BJ (cell line): Measurements from ENCODE around the gene EHD4. TPM values are rescaled to one million over a fixed set of nuclear protein-coding genes. Genes with fewer than 3 reads are reported as not detected.

Source experiments
- CTCF ChIA-PET: fragments of 350-600 bp; formaldehyde crosslinking; extraction: SDS; loops from one replicate; lab custom pipeline; 2021; ENCODE audit warnings: antibody characterized with exemption, inconsistent platforms; lab: Yijun Ruan, JAX
- POLR2A ChIA-PET: fragments of 300-600 bp; sonication (Branson Sonifier 250); formaldehyde crosslinking; extraction: SDS; loops from one replicate; lab custom pipeline; 2021; ENCODE audit warnings: antibody characterized with exemption; lab: Charles Lee
- DNase-seq: peaks from one replicate; pipeline ENCODE4 v3.0.0-alpha.2; 2011; ENCODE audit warnings: low read depth
- H3K27me3 ChIP-seq: 2 replicates; pipeline ENCODE4 v1.6.0; 2011; ENCODE audit warnings: low read length; ENCODE audit not compliant: control insufficient read depth, insufficient read depth
- H3K36me3 ChIP-seq: 2 replicates; pipeline ENCODE4 v1.5.1; 2011; ENCODE audit warnings: low read length; ENCODE audit not compliant: control insufficient read depth, insufficient read depth
- H3K4me3 ChIP-seq: 2 replicates; pipeline ENCODE4 v1.5.1; 2011; ENCODE audit warnings: low read depth, mild to moderate bottlenecking, control low read depth, low read length
- CTCF ChIP-seq: IDR thresholded peaks from 2 replicates; pipeline ENCODE4 v1.5.1; 2011; ENCODE audit warnings: low read depth, mild to moderate bottlenecking, control low read depth, inconsistent platforms, low read length, moderate library complexity; ENCODE audit not compliant: insufficient read depth
- polyA plus RNA-seq: library from polyadenylated mRNA; depleted of rRNA; stranded (reverse); fragments of >200 nt; gene quantifications from 2 replicates; pipeline ENCODE4 v1.2.3, GENCODE V29; 2011

Gene EHD4
- polyA plus RNA-seq, 1 experiment: 17.0 TPM

DNA sequence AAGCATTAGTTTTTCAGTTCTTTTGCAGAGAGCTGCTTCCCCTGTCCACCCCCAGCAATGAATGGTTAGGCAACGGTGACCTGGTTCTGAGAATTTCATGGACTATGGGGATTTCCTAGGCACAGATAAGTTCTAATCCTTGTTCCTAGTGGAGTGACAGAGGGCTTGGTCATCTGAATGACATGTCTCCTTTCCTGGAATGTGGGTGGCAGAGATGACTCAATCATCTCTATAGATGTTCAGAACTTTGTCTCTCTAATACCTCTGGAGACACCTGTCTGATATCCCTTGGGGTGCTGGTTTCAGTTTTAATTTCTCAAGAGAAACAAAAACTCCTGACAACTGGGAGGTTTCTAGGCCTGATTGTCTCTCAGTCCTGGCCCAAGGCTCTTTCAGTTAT lies 38.1 kb upstream of the EHD4 start:
- no peak overlapping the region for H3K4me3 ChIP-seq
- TF ChIP-seq CTCF: no peak
- no peak for DNase-seq
- ChIA-PET POLR2A (no interaction called here), CTCF (interaction anchor here (0.6 to 1.4 kb wide), 3 partner anchors 21 to 23 kb away, joined by 3 to 7 read pairs (median 3); no protein-coding TSS in a partner anchor)
- H3K27me3 ChIP-seq: peaks cover 17% of the 10 kb centered on the region
- no peaks in the 10 kb centered on the region for H3K36me3 ChIP-seq

DNA sequence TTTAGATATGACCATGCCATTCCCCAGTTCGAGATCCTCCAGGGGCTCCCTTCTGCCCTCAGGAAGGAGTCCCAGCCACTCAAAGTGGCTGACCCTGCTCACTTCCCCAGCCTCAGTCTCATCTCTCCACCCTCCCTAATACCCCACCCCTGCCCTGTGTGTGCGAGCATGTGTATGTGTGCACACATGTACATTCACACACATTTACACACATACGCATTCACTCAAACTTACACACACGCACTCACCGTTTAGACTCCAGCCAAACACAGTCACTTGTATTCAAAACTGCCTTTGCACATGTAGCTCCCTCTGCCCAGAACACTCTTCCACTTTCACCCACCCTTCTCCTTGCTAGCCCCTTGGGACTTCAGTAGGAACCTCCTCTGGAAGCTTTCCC lies 37.1 kb upstream of the EHD4 start:
- ChIA-PET POLR2A (no interaction called here), CTCF (interaction anchor here (1.2 to 1.4 kb wide), 2 partner anchors 20 to 22 kb away, joined by 3 to 7 read pairs; no protein-coding TSS in a partner anchor)
- TF ChIP-seq CTCF: no peak
- Histone ChIP-seq H3K36me3 (no peaks in the 10 kb centered on the region), H3K4me3 (no peak overlapping the region), H3K27me3 (peaks cover 22% of the 10 kb centered on the region)
- DNase-seq: no peak

DNA sequence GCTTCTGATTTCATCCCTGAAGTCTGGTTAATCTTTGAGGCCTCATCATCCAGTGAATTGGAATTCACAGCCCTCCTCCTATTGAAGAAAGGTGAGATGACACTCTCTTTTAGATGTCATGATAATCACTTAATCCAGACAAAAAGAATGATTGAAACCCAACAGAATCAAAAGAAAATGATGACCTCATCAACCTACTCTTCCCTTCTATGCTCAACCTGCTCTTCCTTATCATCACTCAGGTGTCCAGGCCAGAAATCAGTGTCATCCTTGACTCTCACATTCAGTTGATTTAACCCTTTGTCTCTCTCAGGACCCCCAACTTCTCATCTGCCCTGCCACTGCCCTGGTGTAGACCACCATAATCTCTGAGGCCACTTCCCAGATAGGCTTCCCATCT lies 36.7 kb upstream of the EHD4 start:
- ChIA-PET CTCF (interaction anchor here (1.4 kb wide), 1 partner anchor 20 kb away, joined by 7 read pairs; no protein-coding TSS in a partner anchor), POLR2A (no interaction called here)
- no peak overlapping the region for H3K4me3 ChIP-seq
- no peak for DNase-seq
- no peak for TF ChIP-seq CTCF
- H3K36me3 ChIP-seq: no peaks in the 10 kb centered on the region
- H3K27me3 ChIP-seq: peaks cover 23% of the 10 kb centered on the region

- peaks cover 24% of the 10 kb centered on the region for H3K27me3 ChIP-seq
- ChIA-PET POLR2A (no interaction called here), CTCF (interaction anchor here (1.4 kb wide), 1 partner anchor 17 kb away, joined by 6 read pairs; no protein-coding TSS in a partner anchor)
- DNase-seq: no peak
- no peak overlapping the region for H3K4me3 ChIP-seq
- H3K36me3 ChIP-seq: no peaks in the 10 kb centered on the region
- no peak for TF ChIP-seq CTCF
Observed at GRCh38 chr15:42007386-42007785, 35.0 kb upstream of the EHD4 start.

- ChIA-PET CTCF (interaction anchor here (0.7 to 7.0 kb wide), 2 partner anchors 12 to 55 kb away, joined by 3 to 42 read pairs; no protein-coding TSS in a partner anchor), POLR2A (no interaction called here)
- H3K4me3 ChIP-seq: no peak overlapping the region
- no peaks in the 10 kb centered on the region for H3K36me3 ChIP-seq
- no peak for DNase-seq
- H3K27me3 ChIP-seq: peaks cover 23% of the 10 kb centered on the region
- no peak for TF ChIP-seq CTCF
Observed at GRCh38 chr15:42002333-42002732, 30.0 kb upstream of the EHD4 start.
